ENCODE results near the gene TCF7L1.

DNA sequence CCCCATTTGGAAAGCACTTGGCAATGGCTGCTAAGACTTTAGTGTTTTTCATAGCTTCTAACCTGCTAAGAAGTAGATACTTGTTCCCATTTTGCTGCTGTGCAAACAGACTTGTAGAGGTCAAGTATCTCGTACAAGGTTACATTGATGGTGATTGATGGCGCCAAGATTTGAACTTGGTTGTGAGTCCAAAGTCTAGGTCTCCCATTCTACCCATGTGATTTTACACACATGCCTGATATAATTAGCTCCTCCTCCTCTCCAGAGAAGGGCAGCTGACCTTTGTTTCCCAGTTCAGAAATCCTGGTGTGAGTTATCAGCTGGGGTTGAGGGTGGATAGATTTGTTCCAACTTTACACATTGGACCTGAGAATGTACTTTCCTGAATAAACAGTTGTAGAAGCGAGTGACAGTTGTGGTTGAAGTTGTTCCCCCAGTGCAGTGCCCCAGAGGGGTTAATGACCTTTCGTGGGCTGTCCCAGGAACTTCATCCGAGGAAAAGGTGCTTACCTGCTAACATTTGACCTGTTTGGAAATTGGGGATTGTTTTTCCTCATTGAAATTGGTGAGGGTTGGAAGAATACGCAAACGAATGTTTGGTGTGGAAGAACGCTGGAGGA lies 10.4 kb downstream of the TCF7L1 start:
- TF ChIP-seq, protein P1, sequence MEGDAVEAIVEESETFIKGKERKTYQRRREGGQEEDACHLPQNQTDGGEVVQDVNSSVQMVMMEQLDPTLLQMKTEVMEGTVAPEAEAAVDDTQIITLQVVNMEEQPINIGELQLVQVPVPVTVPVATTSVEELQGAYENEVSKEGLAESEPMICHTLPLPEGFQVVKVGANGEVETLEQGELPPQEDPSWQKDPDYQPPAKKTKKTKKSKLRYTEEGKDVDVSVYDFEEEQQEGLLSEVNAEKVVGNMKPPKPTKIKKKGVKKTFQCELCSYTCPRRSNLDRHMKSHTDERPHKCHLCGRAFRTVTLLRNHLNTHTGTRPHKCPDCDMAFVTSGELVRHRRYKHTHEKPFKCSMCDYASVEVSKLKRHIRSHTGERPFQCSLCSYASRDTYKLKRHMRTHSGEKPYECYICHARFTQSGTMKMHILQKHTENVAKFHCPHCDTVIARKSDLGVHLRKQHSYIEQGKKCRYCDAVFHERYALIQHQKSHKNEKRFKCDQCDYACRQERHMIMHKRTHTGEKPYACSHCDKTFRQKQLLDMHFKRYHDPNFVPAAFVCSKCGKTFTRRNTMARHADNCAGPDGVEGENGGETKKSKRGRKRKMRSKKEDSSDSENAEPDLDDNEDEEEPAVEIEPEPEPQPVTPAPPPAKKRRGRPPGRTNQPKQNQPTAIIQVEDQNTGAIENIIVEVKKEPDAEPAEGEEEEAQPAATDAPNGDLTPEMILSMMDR (optimal IDR thresholded peaks at IDR 0.05 in 1 of 3, IDR thresholded peaks at IDR 0.05 in 1 of 3, conservative IDR thresholded peaks at IDR 0.05 in 1 of 3; ENCODE audit: extremely low read depth in 1 of 3, insufficient read depth in 2 of 3, low read length in 3 of 3): no peak
- no peak for TF ChIP-seq EZH2 (IDR thresholded peaks at IDR 0.05; ENCODE audit: low read length)

All from keratinocyte (primary cell).